ENCODE data around the gene DNHD1. TPM values are rescaled to one million over a fixed set of nuclear protein-coding genes. Genes with fewer than 3 reads are reported as not detected.

Gene DNHD1
- total RNA-seq, 1 donor from 2014 or later = 33.1 TPM

GRCh38 chr11:6603287-6604080 is 106.4 kb downstream of the DNHD1 start, which contains the start of the genes ILK and RRP8:
TSS of gene ILK (plus strand) at chr11:6603774. CDS start at chr11:6604272, 498 bp downstream.
TSS of gene RRP8 (minus strand) at chr11:6603616. CDS start at chr11:6603502, 114 bp downstream.
- DNase-seq (ENCODE audit: low spot score) = peak; percentile 94
- intact Hi-C loops (cut with DNase I) = no loop called here
- ATAC-seq = peak; percentile 92

GRCh38 chr11:6604081-6604626 is 107.1 kb downstream of the DNHD1 start:
- DNase-seq (ENCODE audit: low spot score) = no peak
- intact Hi-C loops (cut with DNase I) = no loop called here
- ATAC-seq = peak; percentile 71

GRCh38 chr11:6604790-6605189 is 107.7 kb downstream of the DNHD1 start:
- ATAC-seq (no peak), DNase-seq (ENCODE audit: low spot score) (no peak)
- intact Hi-C loops (cut with DNase I) = no loop called here

- DNase-seq (ENCODE audit: low spot score) = peak; percentile 96
- peak; percentile 90 for ATAC-seq
- intact Hi-C loops (cut with DNase I) = no loop called here
These were observed 109.5 kb downstream of the DNHD1 start for GRCh38 chr11:6606471-6607189.

DNA sequence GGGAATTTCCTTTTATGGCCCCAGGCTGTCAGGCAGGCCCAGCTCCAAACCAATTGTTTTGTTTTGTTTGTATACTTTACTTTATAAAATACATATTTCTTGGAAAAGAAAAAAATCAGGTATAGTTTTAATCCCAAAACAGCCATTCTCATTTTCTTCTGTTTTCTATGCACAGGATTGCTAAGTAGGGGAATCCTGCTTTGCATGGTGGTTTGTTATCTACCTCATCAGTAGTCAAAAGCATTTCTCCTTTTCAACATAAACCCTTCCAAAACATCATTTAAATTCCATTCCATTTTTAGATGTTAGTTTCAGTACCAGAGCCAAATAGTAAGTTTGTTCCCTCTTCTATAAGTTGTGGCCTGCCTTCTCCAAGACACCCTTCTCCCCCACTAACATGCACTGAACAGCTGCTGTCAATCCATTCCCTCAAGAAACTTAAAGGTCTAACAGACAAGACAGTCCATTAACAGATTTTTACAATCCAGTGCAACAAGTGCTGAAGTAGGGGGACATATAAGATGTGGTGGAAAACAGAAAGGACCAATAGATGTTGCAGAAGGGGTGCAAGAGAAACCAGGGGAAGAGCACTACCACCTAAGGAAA is 110.2 kb downstream of the DNHD1 start:
- intact Hi-C loops (cut with DNase I) = no loop called here
- ATAC-seq = no peak
- DNase-seq (ENCODE audit: low spot score) = no peak

- intact Hi-C loops (cut with DNase I) = no loop called here
- no peak for ATAC-seq
- DNase-seq (ENCODE audit: low spot score) = no peak
These were observed 110.9 kb downstream of the DNHD1 start for GRCh38 chr11:6608011-6608410.

GRCh38 chr11:6608726-6609501 is 111.8 kb downstream of the DNHD1 start:
- intact Hi-C loops (cut with DNase I) = no loop called here
- ATAC-seq (no peak), DNase-seq (ENCODE audit: low spot score) (no peak)

- DNase-seq (ENCODE audit: low spot score) (no peak), ATAC-seq (no peak)
- intact Hi-C loops (cut with DNase I) = no loop called here
These were observed 112.5 kb downstream of the DNHD1 start for GRCh38 chr11:6609502-6610015.

GRCh38 chr11:6610591-6610990 is 113.5 kb downstream of the DNHD1 start:
- intact Hi-C loops (cut with DNase I) = no loop called here
- ATAC-seq = no peak
- DNase-seq (ENCODE audit: low spot score) = no peak

DNA sequence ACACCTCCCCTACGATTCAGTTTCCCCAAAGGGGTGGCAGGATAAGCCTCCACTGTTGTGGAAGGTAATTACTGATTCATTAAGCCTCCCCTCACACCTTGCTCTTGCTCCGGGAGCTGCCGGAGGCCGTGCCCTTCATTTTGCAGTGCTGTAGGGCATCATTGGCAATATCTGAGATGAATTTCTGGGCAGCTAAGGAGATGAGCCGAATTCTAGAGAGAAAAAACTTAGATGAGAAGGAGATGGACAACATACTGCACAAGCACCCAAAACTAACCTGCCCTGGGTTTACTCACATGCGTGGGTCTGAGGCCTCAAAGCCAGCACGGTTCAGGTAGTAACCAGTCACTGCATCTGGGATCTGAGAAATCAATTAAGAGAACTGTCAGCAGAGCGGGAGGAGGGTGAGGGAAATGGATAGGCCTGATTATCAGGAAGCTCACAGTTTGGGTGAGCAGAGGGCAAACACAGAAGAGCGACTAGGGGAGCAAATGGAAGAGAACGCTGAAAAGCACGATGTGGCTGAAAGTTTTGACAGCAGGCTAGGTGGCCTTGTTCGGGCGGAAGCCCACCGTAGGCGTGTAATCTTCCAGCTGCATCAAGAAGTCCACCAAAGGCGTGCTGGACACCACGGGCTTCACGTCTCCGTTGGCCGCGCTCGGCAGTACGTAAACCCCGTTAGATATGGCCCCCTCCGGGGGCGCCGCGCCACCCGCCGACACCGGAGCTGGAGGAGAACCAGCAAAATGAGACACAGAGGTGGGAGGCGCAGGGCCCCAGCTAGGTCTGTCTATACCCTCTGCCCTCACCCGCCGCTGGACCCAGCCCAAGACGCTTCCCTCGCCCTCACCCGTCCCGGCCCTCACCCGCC is 114.2 kb downstream of the DNHD1 start:
- ATAC-seq (no peak), DNase-seq (ENCODE audit: low spot score) (peak; percentile 82)
- intact Hi-C loops (cut with DNase I) = no loop called here

DNA sequence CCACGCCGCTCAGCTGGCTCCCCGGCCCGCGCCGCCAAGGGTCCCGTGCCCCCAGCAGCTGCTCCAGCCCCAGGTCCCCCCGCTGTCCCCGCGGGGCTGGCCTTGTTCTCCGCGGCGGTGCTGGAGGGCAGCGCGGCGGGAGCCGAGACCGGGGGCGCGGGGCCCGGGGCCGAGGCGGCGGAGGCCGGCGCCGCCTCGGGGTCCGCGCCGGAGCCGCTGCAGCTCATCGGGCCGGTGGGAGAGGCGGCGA is 114.8 kb downstream of the DNHD1 start:
- DNase-seq (ENCODE audit: low spot score) (no peak), ATAC-seq (no peak)
- intact Hi-C loops (cut with DNase I) = no loop called here

- intact Hi-C loops (cut with DNase I) = no loop called here
- ATAC-seq = peak; percentile 97
- DNase-seq (ENCODE audit: low spot score) = peak; percentile 99
These were observed 115.3 kb downstream of the DNHD1 start, which contains the start of gene TAF10 for GRCh38 chr11:6612213-6613041. TSS of gene TAF10 (minus strand) at chr11:6612216. CDS start at chr11:6612189, 27 bp downstream.

GRCh38 chr11:6613496-6613895 is 116.4 kb downstream of the DNHD1 start:
- ATAC-seq = no peak

DNA sequence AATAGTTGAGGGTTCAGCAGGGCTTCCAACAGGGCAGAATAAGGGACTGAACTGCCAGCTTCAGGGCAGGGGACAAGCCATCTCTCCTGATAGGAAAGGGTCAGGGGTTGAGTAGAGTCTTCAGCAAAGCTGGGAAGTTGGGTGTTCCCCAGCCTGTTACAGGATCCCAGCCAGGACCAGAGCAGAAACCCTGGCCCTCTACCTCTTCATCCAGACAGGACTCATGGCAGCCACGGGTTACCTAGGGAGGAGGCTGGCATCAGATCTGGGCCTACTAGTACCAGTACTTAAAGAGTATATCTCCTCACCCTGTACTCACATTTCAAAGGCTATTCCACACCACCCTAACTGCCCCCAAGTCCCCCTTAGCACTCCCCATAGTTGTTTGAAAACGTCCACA is 117.4 kb downstream of the DNHD1 start:
- DNase-seq (ENCODE audit: low spot score) = no peak
- intact Hi-C loops (cut with DNase I) = no loop called here

More at GRCh38 chr11:6613496-6613895, 116.4 kb downstream of the DNHD1 start:
- intact Hi-C loops (cut with DNase I) = no loop called here
- no peak for DNase-seq (ENCODE audit: low spot score)

GRCh38 chr11:6615046-6615445 is 118.0 kb downstream of the DNHD1 start:
- intact Hi-C loops (cut with DNase I) = loop anchor here (5.0 kb wide), 1 partner anchor 67 kb away; the partner anchor contains the start of gene MRPL17
- ATAC-seq (no peak), DNase-seq (ENCODE audit: low spot score) (no peak)

More for the DNA sequence above, 117.4 kb downstream of the DNHD1 start:
- no peak for ATAC-seq

GRCh38 chr11:6615882-6616585 is 119.0 kb downstream of the DNHD1 start:
- ATAC-seq (no peak), DNase-seq (ENCODE audit: low spot score) (no peak)
- intact Hi-C loops (cut with DNase I) = loop anchor here (5.0 kb wide), 1 partner anchor 66 kb away; the partner anchor contains the start of gene MRPL17

Measured in sciatic nerve (tissue), 2 donors.